Upper lobe of right lung (tissue), 1 donor: Measurements from ENCODE around the gene MYL6. TPM values are rescaled to one million over a fixed set of nuclear protein-coding genes. Genes with fewer than 3 reads are reported as not detected.
"Not testable (repeated sequence)": the region's sequence is repeated elsewhere in the genome, so short reads cannot be mapped to it uniquely, and the experiment has no call there.

ENCODE experiments used
- ATAC-seq: fragments of 200-7000 bp; cut with Tn5 transposase; one replicate; pipeline ENCODE4 v1.9.1; 2020; ENCODE audit warnings: mild to moderate bottlenecking, moderate library complexity
- DNase-seq: peaks from one replicate; pipeline ENCODE4 v3.0.0-alpha.2; 2020
- H3K27ac ChIP-seq: fragments of 200-600 bp; one replicate; pipeline ENCODE4 v1.8.0; 2022
- H3K27me3 ChIP-seq: fragments of 200-600 bp; one replicate; pipeline ENCODE4 v1.8.0; 2022; ENCODE audit warnings: mild to moderate bottlenecking
- H3K36me3 ChIP-seq: fragments of 200-600 bp; one replicate; pipeline ENCODE4 v1.8.0; 2022
- H3K4me1 ChIP-seq: fragments of 200-600 bp; one replicate; pipeline ENCODE4 v1.8.0; 2022
- H3K4me3 ChIP-seq: fragments of 200-600 bp; one replicate; pipeline ENCODE4 v1.8.0; 2022; ENCODE audit warnings: mild to moderate bottlenecking
- H3K9me3 ChIP-seq: fragments of 200-600 bp; one replicate; pipeline ENCODE4 v1.8.0; 2022
- intact Hi-C: fragments of 100-400 bp; cut with DNase I; formaldehyde crosslinking; loops from one replicate; pipeline ENCODE4 v1.11.0; 2022
- long read RNA-seq: library from polyadenylated mRNA; unstranded; transcript quantifications from one replicate; pipeline ENCODE4 v2.0.0, GENCODE V29; 2021
- total RNA-seq: library from RNA; stranded (reverse); fragmentation: NEBNext Ultra II Directional; extraction: Animal tissue kit (Norgen Biotek cat#: 25700); gene quantifications from one replicate; pipeline ENCODE4 v1.2.1, GENCODE V29; 2021
- TF ChIP-seq, protein P1 (sequence below): fragments of 200-600 bp; IDR thresholded peaks from one replicate; pipeline ENCODE4 v1.8.0; 2022; ENCODE audit warnings: antibody characterized with exemption
- donor health status: DM: no; HTN: yes; CAD: no; lungs with severe emphysema.

MYL6 gene
- total RNA-seq, result 1,254 TPM
- long read RNA-seq, transcript MYL6-207 (6 exons, 655 nt), result minor isoform, 238 of 803 reads
- long read RNA-seq, transcript MYL6-218 (7 exons, 901 nt), result major isoform, 313 of 803 reads
- long read RNA-seq, transcript MYL6-219 (5 exons, 1,438 nt), result minor isoform, 58 of 803 reads
- long read RNA-seq, partial matches to known transcripts, result 134 of 803 reads
- long read RNA-seq, other reads (novel, unspliced or antisense), result 51 of 803 reads

DNA sequence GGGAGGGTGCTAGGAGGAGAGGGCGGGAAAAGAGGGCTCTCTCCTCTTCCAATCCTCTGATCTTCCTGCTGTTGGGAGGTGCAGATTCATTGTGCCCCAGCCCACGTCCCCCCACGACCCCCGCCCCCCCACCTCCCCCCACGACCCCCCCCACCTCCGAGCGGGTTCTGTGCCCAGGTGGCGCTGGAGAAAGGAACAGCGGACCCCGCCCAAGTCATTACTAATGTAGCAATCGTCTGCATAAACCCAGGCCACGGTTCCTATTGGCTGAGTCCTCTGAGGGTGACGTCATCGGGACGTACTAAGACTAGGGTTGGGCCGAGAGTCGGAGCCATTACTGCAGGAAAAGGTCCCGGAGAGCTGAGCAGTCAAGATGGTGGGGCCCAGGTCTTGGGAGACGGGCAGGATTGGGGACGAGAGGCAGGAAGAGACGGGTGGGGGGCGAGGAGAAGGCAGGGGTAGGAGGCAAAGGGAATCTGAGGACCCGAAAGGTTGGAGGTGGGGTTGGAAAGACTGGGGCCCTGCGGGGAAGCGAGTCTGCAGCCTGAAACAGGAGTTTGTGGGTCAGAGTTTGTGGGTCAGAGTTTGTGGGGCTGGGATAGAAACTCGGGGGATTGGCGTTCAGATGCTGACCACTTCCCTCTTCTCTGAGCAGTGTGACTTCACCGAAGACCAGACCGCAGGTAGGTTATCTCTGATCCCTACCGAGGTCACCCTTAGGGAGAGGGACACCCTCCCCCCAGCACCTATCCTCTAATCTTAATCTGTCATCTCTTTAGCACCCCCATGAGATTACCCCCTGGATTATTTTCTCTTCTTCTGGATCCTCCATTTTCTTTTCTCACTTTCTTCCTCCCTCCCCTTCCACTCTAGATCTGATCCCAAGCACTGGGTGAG, at the start of gene MYL6:
Gene MYL6, plus strand, starts transcription at position 331 of the 897 bp plus-strand sequence. Its CDS starts 43 bp downstream, at position 374.
- no peaks in the 10 kb centered on the region for H3K27me3 ChIP-seq
- TF ChIP-seq, protein P1, sequence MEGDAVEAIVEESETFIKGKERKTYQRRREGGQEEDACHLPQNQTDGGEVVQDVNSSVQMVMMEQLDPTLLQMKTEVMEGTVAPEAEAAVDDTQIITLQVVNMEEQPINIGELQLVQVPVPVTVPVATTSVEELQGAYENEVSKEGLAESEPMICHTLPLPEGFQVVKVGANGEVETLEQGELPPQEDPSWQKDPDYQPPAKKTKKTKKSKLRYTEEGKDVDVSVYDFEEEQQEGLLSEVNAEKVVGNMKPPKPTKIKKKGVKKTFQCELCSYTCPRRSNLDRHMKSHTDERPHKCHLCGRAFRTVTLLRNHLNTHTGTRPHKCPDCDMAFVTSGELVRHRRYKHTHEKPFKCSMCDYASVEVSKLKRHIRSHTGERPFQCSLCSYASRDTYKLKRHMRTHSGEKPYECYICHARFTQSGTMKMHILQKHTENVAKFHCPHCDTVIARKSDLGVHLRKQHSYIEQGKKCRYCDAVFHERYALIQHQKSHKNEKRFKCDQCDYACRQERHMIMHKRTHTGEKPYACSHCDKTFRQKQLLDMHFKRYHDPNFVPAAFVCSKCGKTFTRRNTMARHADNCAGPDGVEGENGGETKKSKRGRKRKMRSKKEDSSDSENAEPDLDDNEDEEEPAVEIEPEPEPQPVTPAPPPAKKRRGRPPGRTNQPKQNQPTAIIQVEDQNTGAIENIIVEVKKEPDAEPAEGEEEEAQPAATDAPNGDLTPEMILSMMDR, result no peak
- H3K27ac ChIP-seq, result peak within 1 kb of the TSS; percentile 96
- H3K4me1 ChIP-seq, result peaks cover 21% of the 10 kb centered on the region
- peak within 1 kb of the TSS; percentile 84 for H3K4me3 ChIP-seq
- intact Hi-C loops, result no loop called here
- ATAC-seq (peak; percentile 88), DNase-seq (peak; percentile 93)
- H3K36me3 ChIP-seq, result peaks cover 38% of the 10 kb centered on the region
- H3K9me3 ChIP-seq, result no peaks in the 10 kb centered on the region

DNA sequence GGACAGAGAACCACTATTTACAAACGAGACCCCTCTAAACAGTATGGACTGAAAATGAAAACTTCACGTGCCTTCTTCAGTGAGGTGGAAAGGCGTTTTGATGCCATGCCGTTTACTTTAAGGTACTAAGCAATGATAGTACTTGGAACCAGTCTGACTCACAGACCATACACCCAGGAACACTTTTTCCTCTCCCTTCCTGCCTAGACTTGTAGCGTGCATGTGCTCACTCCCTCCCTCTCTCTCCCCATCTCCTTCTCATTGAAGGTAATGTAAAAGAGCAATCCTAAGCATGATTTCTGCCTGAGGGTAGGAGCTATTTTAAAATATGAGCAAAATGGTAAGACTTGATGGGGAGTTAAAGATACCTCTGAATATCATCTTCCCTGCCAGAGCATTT, 47.6 kb upstream of the MYL6 start:
- DNase-seq, result no peak
- intact Hi-C loops, result no loop called here
- no peaks in the 10 kb centered on the region for H3K9me3 ChIP-seq
- H3K4me3 ChIP-seq, result no peak overlapping the region
- peaks cover 9% of the 10 kb centered on the region for H3K4me1 ChIP-seq
- H3K27me3 ChIP-seq, result no peaks in the 10 kb centered on the region
- H3K36me3 ChIP-seq, result peaks cover 72% of the 10 kb centered on the region
- TF ChIP-seq, protein P1, result no peak
- H3K27ac ChIP-seq, result no peak overlapping the region
- ATAC-seq, result no peak

DNA sequence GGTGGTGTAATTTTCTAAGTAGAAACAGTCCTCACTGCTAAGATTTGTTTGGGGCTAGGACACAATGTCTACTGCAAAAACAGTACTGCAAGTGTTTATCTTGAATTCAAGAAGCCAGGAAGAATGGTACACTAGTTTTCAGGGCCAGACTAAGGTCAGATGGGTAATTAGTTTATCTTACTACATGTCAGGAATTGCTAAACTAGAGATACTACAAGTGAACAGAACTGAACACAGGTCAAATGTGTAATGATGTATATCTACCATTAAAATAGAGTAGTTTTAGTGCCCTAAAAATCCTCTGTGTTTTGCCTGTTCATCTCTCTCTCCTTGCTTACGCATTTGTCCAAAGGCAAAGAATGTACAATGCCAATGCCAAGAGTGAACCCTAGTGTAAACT, 44.1 kb upstream of the MYL6 start:
- Histone ChIP-seq H3K27me3 (no peaks in the 10 kb centered on the region), H3K4me1 (peaks cover 6% of the 10 kb centered on the region), H3K4me3 (no peak overlapping the region), H3K27ac (no peak overlapping the region), H3K9me3 (no peaks in the 10 kb centered on the region), H3K36me3 (peaks cover 52% of the 10 kb centered on the region)
- no peak for ATAC-seq
- TF ChIP-seq, protein P1, result no peak
- no peak for DNase-seq
- intact Hi-C loops, result no loop called here

DNA sequence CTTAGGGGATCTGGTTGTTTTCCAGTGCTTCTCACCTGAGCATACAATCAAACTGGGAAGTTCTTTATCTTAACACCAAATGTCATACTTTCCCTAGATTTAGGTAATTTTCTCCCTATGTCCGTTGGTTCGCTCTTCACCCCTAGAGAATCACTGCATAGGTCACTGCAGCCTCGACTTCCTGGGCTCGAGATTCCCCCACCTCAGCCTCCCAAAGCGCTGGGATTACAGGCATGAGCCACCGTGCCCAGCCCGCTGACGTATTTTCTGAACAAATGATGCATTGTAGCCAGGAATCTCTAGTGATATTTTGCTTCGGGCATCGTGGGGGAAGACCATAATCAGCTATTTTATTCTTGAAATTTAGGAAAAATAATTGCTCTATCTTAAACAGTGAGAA, 42.8 kb upstream of the MYL6 start:
- intact Hi-C loops, result no loop called here
- Histone ChIP-seq H3K9me3 (no peaks in the 10 kb centered on the region), H3K4me3 (peak overlapping the region; percentile 62), H3K36me3 (peaks cover 42% of the 10 kb centered on the region), H3K4me1 (peaks cover 18% of the 10 kb centered on the region), H3K27me3 (no peaks in the 10 kb centered on the region), H3K27ac (peak overlapping the region; percentile 97)
- no peak for DNase-seq
- TF ChIP-seq, protein P1, result no peak
- no peak for ATAC-seq

DNA sequence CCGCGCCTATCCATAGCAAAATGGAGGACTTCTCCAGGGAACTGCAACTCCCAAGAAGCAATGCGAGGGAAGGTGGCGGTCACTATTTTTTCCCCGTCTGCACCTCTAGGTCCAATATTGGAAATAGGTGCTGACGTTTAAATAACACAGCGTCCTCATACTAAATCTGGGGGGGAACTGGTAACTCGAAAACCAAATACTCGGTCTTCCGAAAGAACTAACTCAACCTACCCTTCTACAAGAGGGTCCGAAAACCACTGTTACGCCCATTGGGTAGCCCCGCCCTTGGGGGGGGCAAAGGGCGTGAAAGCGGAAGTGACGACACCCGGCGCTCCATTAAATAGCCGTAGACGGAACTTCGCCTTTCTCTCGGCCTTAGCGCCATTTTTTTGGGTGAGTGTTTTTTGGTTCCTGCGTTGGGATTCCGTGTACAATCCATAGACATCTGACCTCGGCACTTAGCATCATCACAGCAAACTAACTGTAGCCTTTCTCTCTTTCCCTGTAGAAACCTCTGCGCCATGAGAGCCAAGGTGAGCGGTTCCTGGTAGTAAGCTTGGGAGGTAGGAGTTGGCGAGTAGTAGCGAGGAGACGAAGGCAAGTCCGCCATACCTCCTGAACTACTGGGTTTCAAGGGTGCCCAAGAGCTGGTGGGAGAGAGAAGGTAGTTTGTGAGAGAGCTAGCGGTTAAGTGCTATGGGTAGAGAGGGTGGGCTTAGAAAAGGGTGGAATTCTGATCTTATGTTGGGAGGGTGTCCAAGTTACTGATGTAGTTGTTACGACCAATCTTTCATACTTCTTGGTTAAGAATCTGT, 41.7 kb upstream of the MYL6 start, which contains the start of gene RPL41:
Gene RPL41, plus strand, starts transcription at position 367 of the 815 bp plus-strand sequence.
- Histone ChIP-seq H3K27me3 (no peaks in the 10 kb centered on the region), H3K4me3 (peak within 1 kb of the TSS; percentile 62), H3K27ac (peak within 1 kb of the TSS; percentile 97), H3K4me1 (peaks cover 19% of the 10 kb centered on the region), H3K36me3 (peaks cover 41% of the 10 kb centered on the region), H3K9me3 (no peaks in the 10 kb centered on the region)
- intact Hi-C loops, result no loop called here
- ATAC-seq, result peak; percentile 75
- DNase-seq, result peak; percentile 94
- TF ChIP-seq, protein P1, result no peak

DNA sequence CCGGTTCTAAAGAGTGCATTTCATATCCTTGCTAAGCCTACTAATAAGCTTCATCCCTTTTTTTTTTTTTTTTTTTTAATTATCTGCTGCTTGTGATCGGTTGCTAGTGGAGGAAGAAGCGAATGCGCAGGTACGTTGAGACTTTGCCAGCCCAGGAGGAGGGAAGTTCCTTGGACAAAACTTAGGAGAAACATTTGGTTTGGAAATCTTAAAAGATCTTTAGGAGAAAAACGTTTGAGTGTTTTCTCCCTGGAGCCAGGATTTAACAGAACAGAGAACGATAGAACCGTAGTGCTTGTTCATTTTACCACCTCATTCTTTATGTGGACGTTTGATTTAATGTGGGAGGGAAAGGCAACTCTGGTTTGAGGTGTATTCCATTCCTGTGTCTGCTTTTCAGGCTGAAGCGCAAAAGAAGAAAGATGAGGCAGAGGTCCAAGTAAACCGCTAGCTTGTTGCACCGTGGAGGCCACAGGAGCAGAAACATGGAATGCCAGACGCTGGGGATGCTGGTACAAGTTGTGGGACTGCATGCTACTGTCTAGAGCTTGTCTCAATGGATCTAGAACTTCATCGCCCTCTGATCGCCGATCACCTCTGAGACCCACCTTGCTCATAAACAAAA, 41.0 kb upstream of the MYL6 start:
- H3K36me3 ChIP-seq, result peaks cover 40% of the 10 kb centered on the region
- H3K9me3 ChIP-seq, DNase-seq, ATAC-seq, H3K27me3 ChIP-seq, intact Hi-C loops: not testable (repeated sequence)
- peak overlapping the region; percentile 97 for H3K27ac ChIP-seq
- peaks cover 19% of the 10 kb centered on the region for H3K4me1 ChIP-seq
- peak overlapping the region; percentile 62 for H3K4me3 ChIP-seq
